ENCODE data around the gene DNASE1L2.

- TF ChIP-seq POLR2A (IDR thresholded peaks at IDR 0.05; ENCODE audit: extremely low read depth, insufficient read length), result peak; percentile 38
- TF ChIP-seq CTCF (IDR thresholded peaks at IDR 0.05; ENCODE audit: low read depth, low read length), result no peak
- TF ChIP-seq MAX (IDR thresholded peaks at IDR 0.05; ENCODE audit: low read depth, low read length), result no peak
Observed at GRCh38 chr16:2213817-2214718, 22.2 kb upstream of the DNASE1L2 start.

Data from NB4 (cell line).